Neutrophil (primary cell): ENCODE measurements around the gene MBD4.

Source experiments
- H3K27ac ChIP-seq: fragments of 200-600 bp; sonication (generic); 2 replicates; pipeline ENCODE4 v1.5.1; 2016; ENCODE audit warnings: mild to moderate bottlenecking, moderate library complexity
- H3K27me3 ChIP-seq: fragments of 200-600 bp; sonication (generic); 2 replicates; pipeline ENCODE4 v1.6.0; 2016; ENCODE audit warnings: mild to moderate bottlenecking
- H3K36me3 ChIP-seq: fragments of 200-600 bp; sonication (generic); 2 replicates; pipeline ENCODE4 v1.5.1; 2017
- H3K4me1 ChIP-seq, 2 experiments: fragments of 200-600 bp in 1 of 2; sonication (generic) in 1 of 2; 1 replicate in 1 of 2; 2 replicates in 1 of 2; pipeline versions ENCODE4 v1.5.1 to v1.6.1; 2013 to 2016; ENCODE audit warnings: low read depth in 1 of 2, low read length in 1 of 2, mild to moderate bottlenecking in 1 of 2, moderate library complexity in 1 of 2; ENCODE audit not compliant: control insufficient read depth in 1 of 2, insufficient read depth in 1 of 2
- H3K4me3 ChIP-seq, 2 experiments: fragments of 200-600 bp in 1 of 2; sonication (generic) in 1 of 2; 1 replicate in 1 of 2; 2 replicates in 1 of 2; pipeline ENCODE4 v1.5.1; 2013 to 2016; ENCODE audit warnings: low read depth in 1 of 2, low read length in 1 of 2, mild to moderate bottlenecking in 1 of 2, moderate library complexity in 1 of 2
- H3K9me3 ChIP-seq: fragments of 200-600 bp; sonication (generic); 2 replicates; pipeline ENCODE4 v1.5.1; 2016
- CTCF ChIP-seq: fragments of 200-600 bp; sonication (generic); IDR thresholded peaks from 2 replicates; pipeline ENCODE4 v1.5.1; 2016; ENCODE audit warnings: antibody characterized with exemption

MBD4 gene

DNA sequence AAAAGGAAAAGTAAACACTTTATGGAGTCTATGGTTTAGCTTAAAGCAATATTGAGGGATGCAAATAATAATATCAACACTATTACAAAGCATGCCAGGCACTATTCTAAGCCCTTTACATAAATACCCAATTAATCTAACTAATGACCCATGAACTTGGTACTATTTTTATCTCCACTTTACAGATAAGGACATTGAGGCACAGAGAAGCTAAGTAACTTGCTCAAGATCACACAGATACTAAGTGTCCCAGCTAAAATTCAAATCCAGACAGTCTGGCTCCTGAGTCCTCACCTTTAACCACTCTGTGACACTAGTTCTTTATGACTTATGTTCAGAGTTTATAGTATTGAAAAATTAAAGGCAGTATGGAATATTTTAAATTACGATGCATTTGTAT is 5.6 kb downstream of the MBD4 start:
- Histone ChIP-seq H3K27ac (no peak overlapping the region), H3K36me3 (peaks cover 91% of the 10 kb centered on the region)

GRCh38 chr3:129433565-129433964 is 6.2 kb downstream of the MBD4 start:
- Histone ChIP-seq H3K36me3 (peaks cover 94% of the 10 kb centered on the region), H3K27ac (no peak overlapping the region), H3K9me3 (no peaks in the 10 kb centered on the region), H3K4me3 (no peak overlapping the region), H3K27me3 (no peaks in the 10 kb centered on the region), H3K4me1 (peaks cover 40% of the 10 kb centered on the region in 2 experiments)
- no peak for TF ChIP-seq CTCF

More for the DNA sequence above, 5.6 kb downstream of the MBD4 start:
- no peak for TF ChIP-seq CTCF
- Histone ChIP-seq H3K27me3 (no peaks in the 10 kb centered on the region), H3K4me3 (no peak overlapping the region), H3K9me3 (no peaks in the 10 kb centered on the region), H3K4me1 (peaks cover 41 to 44% of the 10 kb centered on the region in 2 experiments)

GRCh38 chr3:129432671-129433070 is 7.1 kb downstream of the MBD4 start:
- Histone ChIP-seq H3K4me3 (no peak overlapping the region), H3K36me3 (peaks cover 86% of the 10 kb centered on the region), H3K27ac (no peak overlapping the region), H3K27me3 (no peaks in the 10 kb centered on the region), H3K4me1 (peaks cover 40% of the 10 kb centered on the region in 2 experiments), H3K9me3 (no peaks in the 10 kb centered on the region)
- no peak for TF ChIP-seq CTCF

GRCh38 chr3:129432036-129432435 is 7.7 kb downstream of the MBD4 start:
- TF ChIP-seq CTCF: no peak
- H3K9me3 ChIP-seq: no peaks in the 10 kb centered on the region
- peaks cover 42 to 43% of the 10 kb centered on the region in 2 experiments for H3K4me1 ChIP-seq
- H3K27me3 ChIP-seq: no peaks in the 10 kb centered on the region
- H3K4me3 ChIP-seq: no peak overlapping the region
- H3K27ac ChIP-seq: no peak overlapping the region
- H3K36me3 ChIP-seq: peaks cover 80% of the 10 kb centered on the region

GRCh38 chr3:129429602-129430001 is 10.1 kb downstream of the MBD4 start:
- H3K9me3 ChIP-seq: no peaks in the 10 kb centered on the region
- peaks cover 58% of the 10 kb centered on the region for H3K36me3 ChIP-seq
- H3K4me1 ChIP-seq: peaks cover 20 to 25% of the 10 kb centered on the region in 2 experiments
- H3K27ac ChIP-seq: peak overlapping the region; percentile 43
- no peak for TF ChIP-seq CTCF
- H3K27me3 ChIP-seq: no peaks in the 10 kb centered on the region
- H3K4me3 ChIP-seq: no peak overlapping the region

GRCh38 chr3:129429080-129429451 is 10.7 kb downstream of the MBD4 start:
- Histone ChIP-seq H3K36me3 (peaks cover 52% of the 10 kb centered on the region), H3K4me1 (peaks cover 25 to 29% of the 10 kb centered on the region in 2 experiments), H3K4me3 (no peak overlapping the region), H3K27ac (peak overlapping the region; percentile 43), H3K27me3 (no peaks in the 10 kb centered on the region), H3K9me3 (no peaks in the 10 kb centered on the region)
- TF ChIP-seq CTCF: no peak
